Trophoblast cell (in vitro differentiated cells and primary cell): ENCODE results near the gene DHX30.

ENCODE experiments used
- DNase-seq, 2 donors: peaks; one replicate each; pipeline ENCODE4 v3.0.0-alpha.2; 2016
- H2AFZ ChIP-seq: 2 replicates; pipeline ENCODE4 v1.6.1; 2013; ENCODE audit warnings: low read length, moderate library complexity, mild to moderate bottlenecking; ENCODE audit not compliant: insufficient read depth, poor library complexity
- H2AK5ac ChIP-seq: 2 replicates; pipeline ENCODE4 v1.6.1; 2013; ENCODE audit warnings: mild to moderate bottlenecking, low read length
- H2BK120ac ChIP-seq: 2 replicates; pipeline ENCODE4 v1.6.1; 2013; ENCODE audit warnings: low read length, mild to moderate bottlenecking, moderate library complexity; ENCODE audit not compliant: insufficient read depth, poor library complexity
- H2BK12ac ChIP-seq: 2 replicates; pipeline ENCODE4 v1.6.1; 2013; ENCODE audit warnings: mild to moderate bottlenecking, low read length, moderate library complexity
- H2BK5ac ChIP-seq: 2 replicates; pipeline ENCODE4 v1.6.1; 2013; ENCODE audit warnings: low read length, low read depth, moderate library complexity, mild to moderate bottlenecking; ENCODE audit not compliant: poor library complexity
- H3K14ac ChIP-seq: 2 replicates; pipeline ENCODE4 v1.6.1; 2013; ENCODE audit warnings: mild to moderate bottlenecking, low read length
- H3K18ac ChIP-seq: 2 replicates; pipeline ENCODE4 v1.6.1; 2013; ENCODE audit warnings: mild to moderate bottlenecking, low read length
- H3K23ac ChIP-seq: 2 replicates; pipeline ENCODE4 v1.6.1; 2013; ENCODE audit warnings: low read length
- H3K27ac ChIP-seq: 2 replicates; pipeline ENCODE4 v1.5.1; 2013; ENCODE audit warnings: low read depth, mild to moderate bottlenecking, inconsistent platforms, low read length, moderate library complexity
- H3K27me3 ChIP-seq: 2 replicates; pipeline ENCODE4 v1.6.1; 2013; ENCODE audit warnings: inconsistent platforms, mild to moderate bottlenecking, low read length, moderate library complexity; ENCODE audit not compliant: insufficient read depth
- H3K36me3 ChIP-seq, 2 experiments: 1 replicate in 1 of 2; 2 replicates in 1 of 2; pipeline ENCODE4 v1.6.1; 2013; ENCODE audit warnings: low read length in 2 of 2, mild to moderate bottlenecking in 2 of 2, moderate library complexity in 1 of 2; ENCODE audit not compliant: insufficient read depth in 2 of 2, control insufficient read depth in 1 of 2
- H3K4ac ChIP-seq: 2 replicates; pipeline ENCODE4 v1.6.1; 2013; ENCODE audit warnings: low read depth, mild to moderate bottlenecking, low read length, moderate library complexity
- H3K4me1 ChIP-seq, 2 experiments: 1 replicate in 1 of 2; 2 replicates in 1 of 2; pipeline ENCODE4 v1.6.1; 2013; ENCODE audit warnings: low read length in 2 of 2, mild to moderate bottlenecking in 2 of 2, moderate library complexity in 1 of 2; ENCODE audit not compliant: insufficient read depth in 2 of 2, control insufficient read depth in 1 of 2
- H3K4me2 ChIP-seq: 2 replicates; pipeline ENCODE4 v1.6.1; 2013; ENCODE audit warnings: inconsistent platforms, mild to moderate bottlenecking, low read length, moderate library complexity
- H3K4me3 ChIP-seq: 2 replicates; pipeline ENCODE4 v1.5.1; 2013; ENCODE audit warnings: mild to moderate bottlenecking, low read depth, low read length, inconsistent platforms
- H3K79me1 ChIP-seq: one replicate; pipeline ENCODE4 v1.6.1; 2013; ENCODE audit warnings: low read length
- H3K79me2 ChIP-seq: 2 replicates; pipeline ENCODE4 v1.6.1; 2013; ENCODE audit warnings: low read length, mild to moderate bottlenecking; ENCODE audit not compliant: control insufficient read depth, insufficient read depth, poor library complexity
- H3K9ac ChIP-seq: 2 replicates; pipeline ENCODE4 v1.6.1; 2013; ENCODE audit warnings: mild to moderate bottlenecking, low read length
- H3K9me3 ChIP-seq: 2 replicates; pipeline ENCODE4 v1.6.1; 2013; ENCODE audit warnings: low read depth, mild to moderate bottlenecking, control low read depth, inconsistent platforms, low read length; ENCODE audit not compliant: insufficient read depth
- H4K12ac ChIP-seq: 2 replicates; pipeline ENCODE4 v1.6.1; 2013; ENCODE audit warnings: low read depth, mild to moderate bottlenecking, low read length, moderate library complexity
- H4K8ac ChIP-seq: 2 replicates; pipeline ENCODE4 v1.6.1; 2013; ENCODE audit warnings: low read depth, mild to moderate bottlenecking, low read length, moderate library complexity
- H4K91ac ChIP-seq: one replicate; pipeline ENCODE4 v1.6.1; 2013; ENCODE audit warnings: low read depth, mild to moderate bottlenecking, low read length, moderate library complexity
- WGBS: extraction: QIAGEN DNeasy Blood & Tissue Kit; methylation state at CpG from one replicate; pipeline ENCODE4 v1.1.7; 2013; ENCODE audit warnings: missing lambda C conversion rate; ENCODE audit not compliant: insufficient read length, insufficient coverage; ENCODE audit errors: extremely low coverage; 5-methylcytosine and 5-hydroxymethylcytosine counted together

DHX30 gene

DNA sequence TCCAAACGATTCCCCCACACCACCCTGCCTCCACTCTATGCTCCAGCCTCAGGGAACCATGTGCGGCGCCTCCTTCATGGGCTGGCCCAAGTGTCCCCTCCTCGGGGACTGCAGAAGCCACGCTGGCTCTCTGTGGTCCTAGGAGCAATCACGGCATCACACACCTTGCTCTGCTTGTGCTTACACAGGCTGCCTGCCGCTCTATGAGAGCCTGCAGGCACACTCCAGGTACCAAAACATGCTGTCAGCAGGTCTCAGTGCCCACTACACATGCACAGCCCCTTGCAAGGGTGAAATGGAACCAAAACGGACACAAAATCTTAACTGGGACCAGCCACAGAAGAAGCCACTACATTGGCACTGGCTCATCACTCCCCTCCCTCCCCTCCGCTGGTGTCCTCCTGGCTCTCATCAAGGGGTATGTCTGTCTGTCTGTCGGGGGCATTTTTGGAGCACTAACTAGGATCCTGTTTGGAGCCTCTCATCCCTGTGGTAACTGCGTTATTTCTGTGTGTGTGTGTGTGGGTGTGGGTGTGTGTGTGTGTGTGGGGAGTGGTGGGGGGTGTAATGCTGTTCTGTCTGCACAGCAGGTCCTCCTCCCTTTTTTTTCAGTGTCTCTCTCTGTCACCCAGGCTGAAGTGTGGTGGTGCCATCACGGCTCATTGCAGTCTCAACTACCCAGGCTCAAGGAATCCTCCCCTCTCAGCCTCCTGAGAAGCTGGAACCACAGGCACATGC is 60.6 kb downstream of the DHX30 start:
- Histone ChIP-seq H4K91ac (no peak overlapping the region), H3K4me1 (no peaks in the 10 kb centered on the region), H3K27me3 (no peaks in the 10 kb centered on the region), H3K79me1 (no peaks in the 10 kb centered on the region), H2BK120ac (no peak overlapping the region), H3K9me3 (no peaks in the 10 kb centered on the region), H3K14ac (no peak overlapping the region), H3K23ac (no peak overlapping the region), H3K4me3 (no peak overlapping the region), H3K36me3 (peaks cover 45 to 53% of the 10 kb centered on the region in 2 experiments), H2BK12ac (no peak overlapping the region), H2BK5ac (no peak overlapping the region), H3K4me2 (no peak overlapping the region), H4K8ac (no peak overlapping the region), H2AFZ (no peak overlapping the region), H2AK5ac (no peak overlapping the region), H3K18ac (no peak overlapping the region), H3K79me2 (no peaks in the 10 kb centered on the region), H3K9ac (no peak overlapping the region), H4K12ac (no peak overlapping the region), H3K4ac (no peak overlapping the region), H3K27ac (no peak overlapping the region)
- no peak for DNase-seq
- WGBS, result no CpG with 5 or more reads among the region's 12 CpGs

DNA sequence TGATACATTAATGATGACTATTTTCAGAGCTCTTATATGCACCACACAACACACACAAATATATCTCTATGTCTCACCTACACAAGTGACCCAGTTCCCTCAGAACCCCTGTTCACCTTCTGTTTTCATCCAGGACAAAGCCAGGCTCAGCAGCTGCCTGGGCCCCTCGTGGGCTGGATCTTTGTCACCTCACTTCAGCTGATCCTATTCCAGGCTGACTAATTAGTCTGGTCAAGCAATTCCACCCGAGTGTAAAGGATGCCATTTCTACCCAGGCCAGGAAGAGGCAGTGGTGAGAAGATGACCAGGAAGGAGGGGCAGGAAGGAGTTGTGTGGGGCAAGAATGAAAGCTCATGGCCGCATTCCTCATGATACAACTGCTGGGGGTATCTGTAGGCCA is 62.3 kb downstream of the DHX30 start:
- Histone ChIP-seq H3K9ac (no peak overlapping the region), H4K12ac (no peak overlapping the region), H3K79me2 (no peaks in the 10 kb centered on the region), H3K27ac (no peak overlapping the region), H4K8ac (no peak overlapping the region), H3K4ac (no peak overlapping the region), H3K18ac (no peak overlapping the region), H3K23ac (no peak overlapping the region), H3K79me1 (no peaks in the 10 kb centered on the region), H2AFZ (no peak overlapping the region), H3K4me3 (no peak overlapping the region), H3K4me2 (no peak overlapping the region), H2BK12ac (no peak overlapping the region), H3K36me3 (peaks cover 48 to 57% of the 10 kb centered on the region in 2 experiments), H3K4me1 (no peaks in the 10 kb centered on the region), H2BK120ac (no peak overlapping the region), H2AK5ac (no peak overlapping the region), H3K9me3 (no peaks in the 10 kb centered on the region), H3K27me3 (no peaks in the 10 kb centered on the region), H3K14ac (no peak overlapping the region), H4K91ac (no peak overlapping the region), H2BK5ac (no peak overlapping the region)
- no CpG with 5 or more reads among the region's 3 CpGs for WGBS
- no peak for DNase-seq

DNA sequence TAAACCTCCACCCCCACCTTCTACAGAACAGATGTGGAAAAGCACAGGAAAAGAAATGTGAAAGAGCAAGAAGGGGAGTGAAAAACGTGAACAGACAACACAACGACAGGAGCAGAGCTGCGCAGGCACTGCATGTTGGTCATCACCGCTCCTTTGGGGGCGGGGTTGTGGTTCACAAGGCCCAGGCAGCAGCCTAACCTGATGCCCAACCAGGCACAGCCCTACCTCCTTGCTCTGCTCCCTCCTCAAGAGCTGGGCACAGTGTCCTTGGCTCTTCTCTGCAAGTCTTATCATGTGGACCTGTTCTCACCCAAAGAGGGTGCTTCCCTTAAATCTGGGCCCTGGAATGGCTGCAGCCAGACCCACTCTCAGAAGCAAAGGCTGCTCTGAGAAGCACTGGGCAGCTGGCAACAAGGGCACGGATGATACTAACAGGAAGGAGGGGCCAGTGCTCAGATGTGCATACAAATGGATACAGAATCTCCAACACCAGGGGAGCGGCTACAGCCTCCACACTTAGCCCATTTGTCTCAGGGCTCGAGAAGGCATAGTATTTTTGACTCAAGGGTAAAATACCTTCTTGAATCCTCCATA is 64.6 kb downstream of the DHX30 start:
- H3K4me2 ChIP-seq, result no peak overlapping the region
- DNase-seq, result no peak
- H2BK120ac ChIP-seq, result no peak overlapping the region
- H3K36me3 ChIP-seq, result peaks cover 54 to 75% of the 10 kb centered on the region in 2 experiments
- H3K27ac ChIP-seq, result no peak overlapping the region
- no peak overlapping the region for H4K91ac ChIP-seq
- no peak overlapping the region for H3K18ac ChIP-seq
- H2AFZ ChIP-seq, result no peak overlapping the region
- no peak overlapping the region for H3K4ac ChIP-seq
- no peak overlapping the region for H2BK5ac ChIP-seq
- H3K79me2 ChIP-seq, result no peaks in the 10 kb centered on the region
- H3K79me1 ChIP-seq, result no peaks in the 10 kb centered on the region
- no peak overlapping the region for H2BK12ac ChIP-seq
- no peak overlapping the region for H3K9ac ChIP-seq
- no peak overlapping the region for H2AK5ac ChIP-seq
- no CpG with 5 or more reads among the region's 8 CpGs for WGBS
- peaks cover 2% of the 10 kb centered on the region for H3K9me3 ChIP-seq
- H3K4me1 ChIP-seq, result no peaks in the 10 kb centered on the region
- no peak overlapping the region for H4K12ac ChIP-seq
- H4K8ac ChIP-seq, result no peak overlapping the region
- H3K14ac ChIP-seq, result no peak overlapping the region
- no peaks in the 10 kb centered on the region for H3K27me3 ChIP-seq
- H3K4me3 ChIP-seq, result no peak overlapping the region
- no peak overlapping the region for H3K23ac ChIP-seq

DNA sequence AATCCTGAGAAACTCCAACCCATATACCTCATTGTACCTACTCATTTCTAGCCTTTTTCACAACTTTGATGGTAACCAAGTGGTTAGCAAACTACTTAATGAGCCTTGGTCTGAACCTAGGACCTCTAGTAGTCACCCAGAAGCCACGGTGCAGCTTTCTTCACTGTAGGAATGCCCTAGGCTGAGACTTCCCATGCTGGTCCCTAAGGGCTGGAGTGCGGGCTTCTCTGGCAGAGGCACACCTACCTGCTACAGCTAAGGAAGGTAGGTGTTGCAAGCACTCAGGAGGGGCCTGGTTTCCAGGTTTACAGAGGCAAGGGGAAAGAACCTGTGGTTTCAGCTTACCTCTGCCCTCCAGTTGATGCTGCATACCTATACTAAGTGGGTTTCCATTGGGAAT is 65.4 kb downstream of the DHX30 start:
- peaks cover 2% of the 10 kb centered on the region for H3K9me3 ChIP-seq
- H3K4me3 ChIP-seq, result no peak overlapping the region
- no peak overlapping the region for H2BK5ac ChIP-seq
- WGBS, result no CpG with 5 or more reads among the region's 2 CpGs
- no peaks in the 10 kb centered on the region for H3K79me2 ChIP-seq
- H3K18ac ChIP-seq, result no peak overlapping the region
- no peak overlapping the region for H2AFZ ChIP-seq
- H3K9ac ChIP-seq, result no peak overlapping the region
- peaks cover 55 to 76% of the 10 kb centered on the region in 2 experiments for H3K36me3 ChIP-seq
- no peak overlapping the region for H4K12ac ChIP-seq
- H3K23ac ChIP-seq, result no peak overlapping the region
- H3K4ac ChIP-seq, result no peak overlapping the region
- no peaks in the 10 kb centered on the region for H3K27me3 ChIP-seq
- no peak overlapping the region for H3K14ac ChIP-seq
- no peaks in the 10 kb centered on the region for H3K4me1 ChIP-seq
- H3K27ac ChIP-seq, result no peak overlapping the region
- H3K4me2 ChIP-seq, result no peak overlapping the region
- H2BK12ac ChIP-seq, result no peak overlapping the region
- H2AK5ac ChIP-seq, result no peak overlapping the region
- peak; percentile 90 to 93 for DNase-seq
- H3K79me1 ChIP-seq, result no peaks in the 10 kb centered on the region
- no peak overlapping the region for H4K91ac ChIP-seq
- H4K8ac ChIP-seq, result no peak overlapping the region
- no peak overlapping the region for H2BK120ac ChIP-seq
